Upper lobe of left lung (tissue), 4 donors: ENCODE results near the gene BEND7.

Experiments used
- POLR2A ChIP-seq, 4 donors: fragments of 450-650 bp; IDR thresholded peaks; one replicate each; pipeline ENCODE4 v1.5.1; 2016 to 2017; ENCODE audit warnings: antibody characterized with exemption in 4 of 4, mild to moderate bottlenecking in 2 of 4
- TF ChIP-seq, protein P1 (sequence below), 6 experiments: fragments of 450-650 bp in 4 of 6; fragments of 200-600 bp in 2 of 6; sonication (generic) in 2 of 6; IDR thresholded peaks; one replicate each; pipeline ENCODE4 v1.5.1; 2016 to 2019; ENCODE audit warnings: antibody characterized with exemption in 6 of 6

DNA sequence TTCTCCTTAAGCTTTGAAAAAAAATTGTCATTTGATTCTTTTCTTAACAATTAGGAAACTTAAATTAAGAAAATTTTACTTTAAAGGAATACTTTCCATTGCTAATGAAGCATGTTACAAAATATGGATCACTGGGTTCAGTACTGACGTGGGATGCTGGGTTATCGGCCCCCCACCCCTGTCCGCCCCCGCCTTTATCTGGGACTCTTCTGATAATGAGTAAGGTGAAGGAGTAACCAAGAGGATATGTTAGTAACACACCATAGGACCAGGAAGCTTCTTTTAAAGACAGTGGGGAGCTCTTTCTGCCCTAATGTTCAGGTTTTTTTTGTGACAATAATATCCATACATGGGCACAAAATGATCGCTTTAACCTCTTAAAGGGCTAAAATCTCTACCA, 29.7 kb downstream of the BEND7 start:
- TF ChIP-seq, protein P1, sequence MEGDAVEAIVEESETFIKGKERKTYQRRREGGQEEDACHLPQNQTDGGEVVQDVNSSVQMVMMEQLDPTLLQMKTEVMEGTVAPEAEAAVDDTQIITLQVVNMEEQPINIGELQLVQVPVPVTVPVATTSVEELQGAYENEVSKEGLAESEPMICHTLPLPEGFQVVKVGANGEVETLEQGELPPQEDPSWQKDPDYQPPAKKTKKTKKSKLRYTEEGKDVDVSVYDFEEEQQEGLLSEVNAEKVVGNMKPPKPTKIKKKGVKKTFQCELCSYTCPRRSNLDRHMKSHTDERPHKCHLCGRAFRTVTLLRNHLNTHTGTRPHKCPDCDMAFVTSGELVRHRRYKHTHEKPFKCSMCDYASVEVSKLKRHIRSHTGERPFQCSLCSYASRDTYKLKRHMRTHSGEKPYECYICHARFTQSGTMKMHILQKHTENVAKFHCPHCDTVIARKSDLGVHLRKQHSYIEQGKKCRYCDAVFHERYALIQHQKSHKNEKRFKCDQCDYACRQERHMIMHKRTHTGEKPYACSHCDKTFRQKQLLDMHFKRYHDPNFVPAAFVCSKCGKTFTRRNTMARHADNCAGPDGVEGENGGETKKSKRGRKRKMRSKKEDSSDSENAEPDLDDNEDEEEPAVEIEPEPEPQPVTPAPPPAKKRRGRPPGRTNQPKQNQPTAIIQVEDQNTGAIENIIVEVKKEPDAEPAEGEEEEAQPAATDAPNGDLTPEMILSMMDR (IDR thresholded peaks at IDR 0.05), result no peak
- no peak for TF ChIP-seq POLR2A (IDR thresholded peaks at IDR 0.05)
